Neural progenitor cell (in vitro differentiated cells): ENCODE data around the gene METRN. TPM values are rescaled to one million over a fixed set of nuclear protein-coding genes. Genes with fewer than 3 reads are reported as not detected.

ENCODE experiments used
- DNase-seq: peaks from one replicate; pipeline ENCODE4 v3.0.0-alpha.2; 2016; ENCODE audit warnings: low spot score
- H2AFZ ChIP-seq: fragments of 200-600 bp; sonication (generic); replicated peaks from 2 replicates; pipeline ENCODE4 v1.6.1; 2016; ENCODE audit warnings: antibody characterized with exemption
- H3F3A ChIP-seq: fragments of 200-600 bp; sonication (generic); 2 replicates; pipeline ENCODE4 v1.6.1; 2016; ENCODE audit warnings: antibody characterized with exemption, low read depth
- H3K27ac ChIP-seq: fragments of 200-600 bp; sonication (generic); 2 replicates; pipeline ENCODE4 v1.5.1; 2016; ENCODE audit warnings: mild to moderate bottlenecking
- H3K27me3 ChIP-seq: fragments of 200-600 bp; sonication (generic); 2 replicates; pipeline ENCODE4 v1.6.1; 2016; ENCODE audit warnings: mild to moderate bottlenecking, moderate library complexity
- H3K36me3 ChIP-seq: fragments of 200-600 bp; sonication (generic); 2 replicates; pipeline ENCODE4 v1.5.1; 2016
- H3K4me1 ChIP-seq: fragments of 200-600 bp; sonication (generic); 2 replicates; pipeline ENCODE4 v1.6.1; 2016; ENCODE audit warnings: mixed run types
- H3K4me2 ChIP-seq: fragments of 200-600 bp; sonication (generic); 2 replicates; pipeline ENCODE4 v1.6.1; 2016
- H3K4me3 ChIP-seq: fragments of 200-600 bp; sonication (generic); 2 replicates; pipeline ENCODE4 v1.5.1; 2016
- H3K79me2 ChIP-seq: fragments of 200-600 bp; sonication (generic); 2 replicates; pipeline ENCODE4 v1.6.1; 2016; ENCODE audit warnings: low read depth
- H3K9ac ChIP-seq: fragments of 200-600 bp; sonication (generic); 2 replicates; pipeline ENCODE4 v1.6.1; 2016
- H3K9me3 ChIP-seq: fragments of 200-600 bp; sonication (generic); 2 replicates; pipeline ENCODE4 v1.5.1; 2016; ENCODE audit warnings: low read depth
- H4K20me1 ChIP-seq: fragments of 200-600 bp; sonication (generic); 2 replicates; pipeline ENCODE4 v1.6.1; 2016; ENCODE audit warnings: low read depth
- H3K27ac Mint-ChIP-seq: 3 replicates; pipeline ENCODE4 v1.8.0; 2021; ENCODE audit warnings: mixed read lengths
- H3K27me3 Mint-ChIP-seq: 2 replicates; pipeline ENCODE4 v1.8.0; 2022; ENCODE audit warnings: low read depth, mild to moderate bottlenecking, inconsistent platforms, moderate library complexity, mixed read lengths; ENCODE audit not compliant: insufficient read depth
- H3K36me3 Mint-ChIP-seq: 3 replicates; pipeline ENCODE4 v1.8.0; 2021; ENCODE audit warnings: mixed read lengths
- H3K4me1 Mint-ChIP-seq: 3 replicates; pipeline ENCODE4 v1.8.0; 2021; ENCODE audit warnings: mixed read lengths
- H3K4me3 Mint-ChIP-seq: 3 replicates; pipeline ENCODE4 v1.8.0; 2021; ENCODE audit warnings: mild to moderate bottlenecking, moderate library complexity, mixed read lengths
- H3K9me3 Mint-ChIP-seq: 3 replicates; pipeline ENCODE4 v1.8.0; 2020; ENCODE audit warnings: mixed read lengths
- EZH2 ChIP-seq: fragments of 200-600 bp; sonication (generic); IDR thresholded peaks from 2 replicates; pipeline ENCODE4 v1.6.1; 2017; ENCODE audit warnings: antibody characterized with exemption, mild to moderate bottlenecking, moderate library complexity
- EZH2phosphoT487 ChIP-seq: fragments of 200-600 bp; sonication (generic); IDR thresholded peaks from 2 replicates; pipeline ENCODE4 v1.6.1; 2017; ENCODE audit warnings: antibody characterized with exemption
- total RNA-seq: library from RNA; depleted of rRNA; stranded (reverse); fragments of >200 nt; gene quantifications from 2 replicates; pipeline ENCODE4 v1.2.3, GENCODE V29; 2015; ENCODE audit warnings: low replicate concordance
- TF ChIP-seq, protein P1 (sequence below): fragments of 200-600 bp; sonication (generic); IDR thresholded peaks from 2 replicates; pipeline ENCODE4 v1.5.1; 2017; ENCODE audit warnings: antibody characterized with exemption, mild to moderate bottlenecking

METRN gene
- total RNA-seq, 1 donor from 2014 or later = 24.3 TPM

DNA sequence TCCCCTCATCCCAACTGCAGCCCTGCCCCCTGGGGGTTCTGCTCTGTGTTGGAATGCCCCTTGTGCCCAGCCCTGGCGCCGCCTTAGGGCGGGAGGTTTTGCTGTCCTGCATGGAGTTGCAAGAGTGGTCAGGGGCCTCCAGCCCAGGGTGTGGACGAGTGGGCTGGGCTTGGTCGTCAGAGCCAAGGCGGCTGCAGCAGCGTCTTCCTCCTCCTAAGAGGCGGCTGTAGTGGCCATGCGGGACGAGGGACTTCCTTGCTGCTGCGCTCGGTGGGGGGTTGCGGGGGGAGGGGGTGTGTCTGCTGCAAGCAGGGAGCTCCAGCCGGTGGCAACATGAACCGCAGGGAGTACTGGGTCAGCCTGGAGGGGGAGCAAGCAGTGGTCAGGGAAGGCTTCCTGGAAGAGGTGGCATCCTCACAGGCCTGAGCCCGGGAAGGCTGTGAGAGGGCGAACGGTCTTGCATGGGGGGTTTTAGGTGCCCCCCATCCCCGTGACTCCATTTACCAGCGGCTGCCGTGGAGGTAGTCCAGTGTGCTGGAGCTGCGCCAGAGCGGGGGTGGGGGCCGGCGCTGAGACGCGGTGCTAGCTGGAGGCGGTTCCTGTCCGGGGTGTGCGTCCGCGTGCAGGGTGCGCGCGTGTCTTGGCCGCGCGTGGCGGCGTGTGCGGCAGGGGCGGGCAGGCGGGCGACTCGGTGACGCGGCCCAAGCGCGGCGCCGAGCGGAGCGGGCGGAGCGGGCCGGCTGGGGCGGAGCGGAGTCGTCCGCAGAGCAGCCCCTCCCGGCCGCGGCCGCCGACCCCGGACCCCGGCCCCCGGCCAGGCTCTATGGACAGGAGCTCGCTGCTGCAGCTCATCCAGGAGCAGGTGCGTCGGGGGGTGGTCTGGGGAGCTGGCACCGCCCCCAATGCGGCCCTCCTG is 39.7 kb upstream of the METRN start, which contains the start of gene RHBDL1:
RHBDL1 (plus strand) TSS at position 704 of the 916 bp plus-strand sequence; CDS start at position 824, 120 bp downstream.
- Histone ChIP-seq H3K36me3 (no peaks in the 10 kb centered on the region), H3K9ac (no peak within 1 kb of the TSS), H3K4me1 (peaks cover 7% of the 10 kb centered on the region), H2AFZ (no peak within 1 kb of the TSS), H3F3A (peaks cover 39% of the 10 kb centered on the region), H3K4me3 (peak within 1 kb of the TSS; percentile 50), H3K27me3 (peaks cover 17% of the 10 kb centered on the region), H3K79me2 (no peaks in the 10 kb centered on the region), H3K27ac (no peak within 1 kb of the TSS), H4K20me1 (peaks cover 22% of the 10 kb centered on the region), H3K4me2 (peak within 1 kb of the TSS; percentile 81), H3K9me3 (no peaks in the 10 kb centered on the region)
- Mint-ChIP-seq H3K9me3 (no peaks in the 10 kb centered on the region), H3K27me3 (peaks cover 2% of the 10 kb centered on the region), H3K27ac (no peak within 1 kb of the TSS), H3K4me1 (peaks cover 3% of the 10 kb centered on the region), H3K36me3 (no peaks in the 10 kb centered on the region), H3K4me3 (peak within 1 kb of the TSS; percentile 74)
- peak; percentile 61 for DNase-seq
- TF ChIP-seq EZH2 (no peak), EZH2phosphoT487 (no peak)
- TF ChIP-seq, protein P1, sequence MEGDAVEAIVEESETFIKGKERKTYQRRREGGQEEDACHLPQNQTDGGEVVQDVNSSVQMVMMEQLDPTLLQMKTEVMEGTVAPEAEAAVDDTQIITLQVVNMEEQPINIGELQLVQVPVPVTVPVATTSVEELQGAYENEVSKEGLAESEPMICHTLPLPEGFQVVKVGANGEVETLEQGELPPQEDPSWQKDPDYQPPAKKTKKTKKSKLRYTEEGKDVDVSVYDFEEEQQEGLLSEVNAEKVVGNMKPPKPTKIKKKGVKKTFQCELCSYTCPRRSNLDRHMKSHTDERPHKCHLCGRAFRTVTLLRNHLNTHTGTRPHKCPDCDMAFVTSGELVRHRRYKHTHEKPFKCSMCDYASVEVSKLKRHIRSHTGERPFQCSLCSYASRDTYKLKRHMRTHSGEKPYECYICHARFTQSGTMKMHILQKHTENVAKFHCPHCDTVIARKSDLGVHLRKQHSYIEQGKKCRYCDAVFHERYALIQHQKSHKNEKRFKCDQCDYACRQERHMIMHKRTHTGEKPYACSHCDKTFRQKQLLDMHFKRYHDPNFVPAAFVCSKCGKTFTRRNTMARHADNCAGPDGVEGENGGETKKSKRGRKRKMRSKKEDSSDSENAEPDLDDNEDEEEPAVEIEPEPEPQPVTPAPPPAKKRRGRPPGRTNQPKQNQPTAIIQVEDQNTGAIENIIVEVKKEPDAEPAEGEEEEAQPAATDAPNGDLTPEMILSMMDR = no peak

DNA sequence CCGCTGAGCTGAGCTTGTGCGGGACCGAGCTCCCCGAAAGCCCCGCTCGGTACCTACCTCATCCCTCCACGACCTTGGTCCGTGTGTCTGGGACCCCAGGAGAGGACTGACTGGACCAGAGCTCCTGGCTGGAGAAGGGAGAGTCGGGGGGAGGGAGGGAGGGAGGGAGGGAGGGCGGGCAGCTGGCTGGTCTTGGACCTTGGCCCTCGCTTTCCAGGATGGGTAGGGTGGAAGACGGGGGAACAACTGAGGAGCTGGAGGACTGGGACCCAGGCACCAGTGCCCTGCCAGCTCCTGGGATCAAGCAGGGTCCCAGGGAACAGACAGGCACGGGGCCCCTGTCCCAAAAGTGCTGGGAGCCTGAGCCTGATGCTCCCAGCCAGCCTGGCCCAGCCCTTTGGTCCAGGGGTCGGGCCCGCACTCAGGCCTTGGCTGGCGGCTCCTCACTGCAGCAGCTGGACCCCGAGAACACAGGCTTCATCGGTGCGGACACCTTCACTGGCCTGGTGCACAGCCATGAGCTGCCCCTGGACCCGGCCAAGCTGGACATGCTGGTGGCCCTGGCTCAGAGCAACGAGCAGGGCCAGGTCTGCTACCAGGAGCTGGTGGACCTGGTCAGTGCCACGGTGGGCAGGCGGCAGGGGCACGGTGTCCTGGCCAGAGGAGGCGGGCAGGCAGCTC is 38.9 kb upstream of the METRN start:
- H3K9me3 Mint-ChIP-seq = no peaks in the 10 kb centered on the region
- Histone ChIP-seq H3K4me3 (peak overlapping the region; percentile 50), H3K27me3 (peaks cover 17% of the 10 kb centered on the region), H3K9me3 (no peaks in the 10 kb centered on the region), H3K27ac (no peak overlapping the region), H3K36me3 (no peaks in the 10 kb centered on the region), H4K20me1 (peaks cover 26% of the 10 kb centered on the region), H3K79me2 (peaks cover 4% of the 10 kb centered on the region), H3F3A (peaks cover 45% of the 10 kb centered on the region), H3K4me1 (peaks cover 7% of the 10 kb centered on the region), H2AFZ (no peak overlapping the region), H3K4me2 (peak overlapping the region; percentile 81), H3K9ac (no peak overlapping the region)
- DNase-seq = no peak
- H3K27me3 Mint-ChIP-seq = peaks cover 2% of the 10 kb centered on the region
- peaks cover 5% of the 10 kb centered on the region for H3K4me1 Mint-ChIP-seq
- H3K36me3 Mint-ChIP-seq = no peaks in the 10 kb centered on the region
- TF ChIP-seq, protein P1 = no peak
- no peak for TF ChIP-seq EZH2
- no peak for TF ChIP-seq EZH2phosphoT487
- H3K4me3 Mint-ChIP-seq = no peak overlapping the region
- H3K27ac Mint-ChIP-seq = no peak overlapping the region

DNA sequence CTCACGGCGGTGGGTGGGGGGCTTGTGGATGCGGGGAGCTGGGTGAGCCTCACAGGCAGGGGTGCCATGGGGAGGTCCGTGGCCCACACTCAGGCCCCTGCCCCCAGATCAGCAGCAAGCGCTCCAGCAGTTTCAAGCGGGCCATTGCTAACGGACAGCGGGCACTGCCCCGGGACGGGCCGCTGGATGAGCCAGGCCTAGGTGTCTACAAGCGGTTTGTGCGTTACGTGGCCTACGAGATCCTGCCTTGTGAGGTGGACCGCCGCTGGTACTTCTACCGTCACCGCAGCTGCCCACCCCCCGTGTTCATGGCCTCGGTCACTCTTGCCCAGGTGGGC is 38.4 kb upstream of the METRN start:
- Histone ChIP-seq H3K4me1 (peaks cover 12% of the 10 kb centered on the region), H3K79me2 (peaks cover 9% of the 10 kb centered on the region), H3K36me3 (no peaks in the 10 kb centered on the region), H3F3A (peaks cover 50% of the 10 kb centered on the region), H3K27ac (no peak overlapping the region), H3K4me2 (no peak overlapping the region), H4K20me1 (peaks cover 29% of the 10 kb centered on the region), H3K4me3 (no peak overlapping the region), H3K9ac (no peak overlapping the region), H2AFZ (no peak overlapping the region), H3K9me3 (no peaks in the 10 kb centered on the region), H3K27me3 (peaks cover 17% of the 10 kb centered on the region)
- no peak overlapping the region for H3K27ac Mint-ChIP-seq
- no peak for TF ChIP-seq EZH2phosphoT487
- TF ChIP-seq, protein P1 = no peak
- TF ChIP-seq EZH2 = no peak
- no peaks in the 10 kb centered on the region for H3K36me3 Mint-ChIP-seq
- no peak overlapping the region for H3K4me3 Mint-ChIP-seq
- peaks cover 2% of the 10 kb centered on the region for H3K27me3 Mint-ChIP-seq
- peaks cover 10% of the 10 kb centered on the region for H3K4me1 Mint-ChIP-seq
- no peaks in the 10 kb centered on the region for H3K9me3 Mint-ChIP-seq
- no peak for DNase-seq
